ENCODE data around the gene GPR17.

GPR17 gene

DNA sequence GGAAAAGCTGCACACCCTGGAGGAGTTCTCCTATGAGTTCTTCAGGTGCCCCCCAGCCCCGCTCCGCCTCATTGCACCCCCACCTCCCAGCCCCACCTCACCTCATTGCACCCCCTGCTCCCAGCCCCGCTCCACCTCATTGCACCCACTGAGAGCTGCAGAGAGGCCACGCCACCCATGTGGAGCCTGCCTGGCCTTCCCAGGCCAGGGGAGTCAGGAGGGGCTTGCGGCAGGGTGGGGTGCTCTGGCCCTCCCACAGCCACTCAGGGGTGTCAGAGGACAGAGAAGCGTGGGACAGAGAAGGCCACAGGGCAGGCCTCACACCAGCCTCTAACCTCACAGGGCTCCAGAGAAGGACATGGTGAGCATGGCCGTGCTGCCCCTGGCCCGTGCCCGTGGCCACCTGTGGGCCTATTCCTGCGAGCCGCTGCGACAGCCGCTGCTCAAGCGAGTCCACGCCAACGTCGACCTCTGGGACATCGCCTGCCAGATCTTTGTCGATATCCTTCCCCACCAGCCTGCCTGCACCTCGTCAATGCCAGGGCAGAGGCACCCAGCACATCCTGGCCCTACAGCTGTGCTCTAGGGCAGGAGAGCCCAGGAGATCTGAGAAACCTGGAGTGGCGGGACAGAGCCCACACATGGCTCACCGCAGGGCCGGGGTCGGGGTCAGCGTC lies 15.0 kb upstream of the GPR17 start:
- H3K4me3 ChIP-seq (ENCODE audit: low read length), result no peak overlapping the region
- no peak for DNase-seq (ENCODE audit: low read depth)
- TF ChIP-seq, protein P1, sequence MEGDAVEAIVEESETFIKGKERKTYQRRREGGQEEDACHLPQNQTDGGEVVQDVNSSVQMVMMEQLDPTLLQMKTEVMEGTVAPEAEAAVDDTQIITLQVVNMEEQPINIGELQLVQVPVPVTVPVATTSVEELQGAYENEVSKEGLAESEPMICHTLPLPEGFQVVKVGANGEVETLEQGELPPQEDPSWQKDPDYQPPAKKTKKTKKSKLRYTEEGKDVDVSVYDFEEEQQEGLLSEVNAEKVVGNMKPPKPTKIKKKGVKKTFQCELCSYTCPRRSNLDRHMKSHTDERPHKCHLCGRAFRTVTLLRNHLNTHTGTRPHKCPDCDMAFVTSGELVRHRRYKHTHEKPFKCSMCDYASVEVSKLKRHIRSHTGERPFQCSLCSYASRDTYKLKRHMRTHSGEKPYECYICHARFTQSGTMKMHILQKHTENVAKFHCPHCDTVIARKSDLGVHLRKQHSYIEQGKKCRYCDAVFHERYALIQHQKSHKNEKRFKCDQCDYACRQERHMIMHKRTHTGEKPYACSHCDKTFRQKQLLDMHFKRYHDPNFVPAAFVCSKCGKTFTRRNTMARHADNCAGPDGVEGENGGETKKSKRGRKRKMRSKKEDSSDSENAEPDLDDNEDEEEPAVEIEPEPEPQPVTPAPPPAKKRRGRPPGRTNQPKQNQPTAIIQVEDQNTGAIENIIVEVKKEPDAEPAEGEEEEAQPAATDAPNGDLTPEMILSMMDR (conservative IDR thresholded peaks at IDR 0.05; ENCODE audit: low read depth, low read length), result no peak

DNA sequence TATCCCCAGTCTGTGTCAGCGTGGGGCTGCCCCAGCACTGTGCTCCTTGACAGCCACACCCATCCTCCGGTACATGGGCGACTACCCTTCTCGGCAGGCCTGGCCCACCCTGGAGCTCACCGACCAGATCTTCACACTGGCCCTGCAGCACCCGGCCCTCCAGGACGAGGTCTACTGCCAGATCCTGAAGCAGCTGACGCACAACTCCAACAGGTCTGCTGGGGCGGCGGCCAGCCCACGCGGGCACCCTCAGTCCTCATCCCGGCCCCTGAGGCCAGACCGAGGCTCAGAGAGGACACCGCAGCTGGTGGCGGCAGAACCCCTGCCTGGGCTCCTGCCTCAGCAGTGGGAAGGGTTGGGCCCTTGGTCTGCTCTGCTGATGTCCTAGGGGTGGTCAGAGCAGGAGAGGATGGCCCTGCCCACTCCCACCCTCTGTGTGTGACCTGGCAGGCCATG lies 14.4 kb upstream of the GPR17 start:
- no peak for DNase-seq (ENCODE audit: low read depth)
- TF ChIP-seq, protein P1 (conservative IDR thresholded peaks at IDR 0.05; ENCODE audit: low read depth, low read length), result no peak
- H3K4me3 ChIP-seq (ENCODE audit: low read length), result no peak overlapping the region

DNA sequence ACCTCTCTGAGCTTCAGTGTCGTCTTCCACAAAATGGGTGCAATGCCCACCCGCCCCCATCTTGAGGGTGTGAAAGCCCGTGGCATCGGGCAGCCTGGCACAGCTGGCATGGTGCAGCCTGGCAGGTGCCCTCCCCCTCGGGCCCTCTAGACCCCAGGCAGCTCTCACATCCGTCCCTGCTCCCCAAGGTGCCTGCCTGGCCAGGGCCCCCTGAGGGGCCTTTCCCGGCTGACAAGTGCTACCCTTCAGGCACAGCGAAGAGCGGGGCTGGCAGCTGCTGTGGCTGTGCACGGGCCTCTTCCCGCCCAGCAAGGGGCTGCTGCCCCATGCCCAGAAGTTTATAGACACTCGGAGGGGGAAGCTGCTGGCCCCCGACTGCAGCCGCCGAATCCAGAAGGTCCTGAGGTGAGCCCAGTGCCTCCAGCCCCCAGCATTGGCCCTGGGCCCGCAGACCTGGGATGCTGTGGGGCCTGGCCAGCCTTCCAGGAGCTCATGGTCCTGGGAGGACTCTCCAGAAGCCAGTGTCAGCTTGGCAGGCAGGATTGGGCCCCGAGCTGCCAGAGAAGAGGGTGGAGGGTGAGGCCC lies 13.9 kb upstream of the GPR17 start:
- H3K4me3 ChIP-seq (ENCODE audit: low read length), result no peak overlapping the region
- no peak for DNase-seq (ENCODE audit: low read depth)
- TF ChIP-seq, protein P1 (conservative IDR thresholded peaks at IDR 0.05; ENCODE audit: low read depth, low read length), result no peak

DNA sequence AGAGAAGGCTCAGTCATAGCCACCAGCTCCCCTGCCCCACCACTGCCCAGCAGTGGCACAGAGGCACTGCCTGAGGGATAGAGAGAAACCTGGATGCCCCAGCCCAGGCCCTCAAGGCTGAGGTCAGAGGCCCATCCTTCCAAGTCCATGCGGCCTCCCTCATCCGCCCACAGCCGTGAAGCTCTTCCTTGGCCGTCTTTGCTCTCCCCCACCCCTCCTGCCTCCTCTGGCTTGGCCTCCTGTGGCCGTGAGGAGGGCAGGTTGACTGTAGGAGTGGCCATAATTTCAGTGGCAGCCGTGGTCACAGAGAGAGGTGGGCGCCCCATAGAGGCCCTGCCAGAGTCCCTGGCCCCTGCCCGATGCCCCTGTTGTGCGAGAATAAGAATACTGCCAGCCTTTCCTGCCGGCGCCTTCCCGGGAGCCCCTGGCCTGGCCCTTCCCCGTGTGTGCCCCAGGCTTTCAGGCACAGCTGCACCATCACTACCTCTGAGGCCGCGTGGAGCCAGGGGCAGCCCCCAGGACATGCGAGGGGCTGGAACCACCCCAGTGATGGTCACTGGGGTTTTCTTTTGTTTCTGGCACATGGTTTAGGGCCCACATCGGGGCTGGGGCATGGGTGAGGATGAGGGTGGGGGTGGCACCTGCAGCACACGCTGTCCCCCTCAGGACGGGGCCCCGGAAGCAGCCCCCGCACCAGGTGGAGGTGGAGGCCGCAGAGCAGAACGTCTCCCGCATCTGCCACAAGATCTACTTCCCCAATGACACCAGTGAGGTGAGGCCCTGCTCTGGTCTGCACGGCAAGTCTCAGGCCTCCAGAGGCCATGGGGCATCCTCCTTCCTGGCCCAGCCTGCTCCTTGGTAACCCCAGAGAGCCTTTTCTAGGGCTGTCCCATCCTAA lies 13.1 kb upstream of the GPR17 start:
- H3K4me3 ChIP-seq (ENCODE audit: low read length), result no peak overlapping the region
- DNase-seq (ENCODE audit: low read depth), result no peak
- TF ChIP-seq, protein P1 (conservative IDR thresholded peaks at IDR 0.05; ENCODE audit: low read depth, low read length), result no peak

DNA sequence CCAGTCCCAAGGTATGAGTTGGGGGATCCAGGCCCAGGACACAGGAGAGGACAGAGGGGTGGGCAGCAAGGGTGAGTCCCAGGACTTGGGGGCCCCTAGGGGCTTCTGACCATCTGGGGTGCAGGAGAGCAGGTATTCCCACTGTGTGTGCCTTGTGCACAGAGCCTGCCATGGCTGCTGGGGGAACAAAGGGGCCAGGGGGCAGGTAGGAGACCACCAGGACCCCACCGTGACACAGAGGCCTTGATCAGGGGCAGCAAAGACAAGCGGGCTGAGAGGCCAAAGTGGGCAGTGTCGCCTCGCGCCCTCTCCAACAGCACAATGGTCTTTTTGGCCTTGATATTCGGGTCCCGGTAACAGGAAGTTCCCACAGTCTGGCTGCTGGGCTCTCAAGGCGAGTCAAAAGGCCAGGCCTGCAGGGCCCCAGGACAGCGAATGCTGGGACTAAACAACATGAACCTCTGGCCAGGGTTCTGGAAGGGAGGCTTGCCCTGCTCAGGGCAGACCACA lies 12.3 kb upstream of the GPR17 start:
- TF ChIP-seq, protein P1 (conservative IDR thresholded peaks at IDR 0.05; ENCODE audit: low read depth, low read length), result no peak
- DNase-seq (ENCODE audit: low read depth), result no peak
- no peak overlapping the region for H3K4me3 ChIP-seq (ENCODE audit: low read length)

DNA sequence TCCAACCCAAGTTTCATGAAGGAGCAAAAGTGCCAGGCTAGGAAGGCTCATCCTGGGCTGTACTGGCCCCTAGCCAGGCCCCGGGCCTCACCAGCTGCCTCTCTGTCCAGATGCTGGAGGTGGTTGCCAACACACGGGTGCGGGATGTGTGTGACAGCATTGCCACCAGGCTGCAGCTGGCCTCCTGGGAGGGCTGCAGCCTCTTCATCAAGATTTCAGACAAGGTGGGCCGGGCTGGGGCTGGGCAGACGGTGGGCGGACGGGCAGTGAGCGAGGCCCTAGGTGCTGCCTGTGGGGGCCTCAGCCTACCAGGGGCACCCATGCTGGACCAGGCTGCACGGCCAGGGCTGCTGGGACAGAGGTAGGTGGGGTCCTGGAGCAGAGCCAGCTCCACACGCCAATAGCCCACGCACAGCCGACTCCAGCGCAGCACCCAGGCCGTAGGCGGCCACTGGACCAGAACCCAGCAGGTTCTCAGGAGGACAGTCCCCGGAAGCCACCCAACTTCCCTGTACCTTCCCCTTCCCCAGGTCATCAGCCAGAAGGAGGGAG lies 11.8 kb upstream of the GPR17 start:
- TF ChIP-seq, protein P1 (conservative IDR thresholded peaks at IDR 0.05; ENCODE audit: low read depth, low read length), result no peak
- DNase-seq (ENCODE audit: low read depth), result no peak
- no peak overlapping the region for H3K4me3 ChIP-seq (ENCODE audit: low read length)
